ENCODE data around the gene F13A1. TPM values are rescaled to one million over a fixed set of nuclear protein-coding genes. Genes with fewer than 3 reads are reported as not detected.

F13A1 gene
- total RNA-seq (2014; rRNA removed; shearing (Covaris generic)), result 0.03 TPM in 1 of 2 replicates, not detected in the other
- not detected in 2 replicates for polyA plus RNA-seq (2015; cell fraction: cytosol; rRNA removed)
- polyA plus RNA-seq (2015; cell fraction: nucleus; rRNA removed), result not detected in 2 replicates

DNA sequence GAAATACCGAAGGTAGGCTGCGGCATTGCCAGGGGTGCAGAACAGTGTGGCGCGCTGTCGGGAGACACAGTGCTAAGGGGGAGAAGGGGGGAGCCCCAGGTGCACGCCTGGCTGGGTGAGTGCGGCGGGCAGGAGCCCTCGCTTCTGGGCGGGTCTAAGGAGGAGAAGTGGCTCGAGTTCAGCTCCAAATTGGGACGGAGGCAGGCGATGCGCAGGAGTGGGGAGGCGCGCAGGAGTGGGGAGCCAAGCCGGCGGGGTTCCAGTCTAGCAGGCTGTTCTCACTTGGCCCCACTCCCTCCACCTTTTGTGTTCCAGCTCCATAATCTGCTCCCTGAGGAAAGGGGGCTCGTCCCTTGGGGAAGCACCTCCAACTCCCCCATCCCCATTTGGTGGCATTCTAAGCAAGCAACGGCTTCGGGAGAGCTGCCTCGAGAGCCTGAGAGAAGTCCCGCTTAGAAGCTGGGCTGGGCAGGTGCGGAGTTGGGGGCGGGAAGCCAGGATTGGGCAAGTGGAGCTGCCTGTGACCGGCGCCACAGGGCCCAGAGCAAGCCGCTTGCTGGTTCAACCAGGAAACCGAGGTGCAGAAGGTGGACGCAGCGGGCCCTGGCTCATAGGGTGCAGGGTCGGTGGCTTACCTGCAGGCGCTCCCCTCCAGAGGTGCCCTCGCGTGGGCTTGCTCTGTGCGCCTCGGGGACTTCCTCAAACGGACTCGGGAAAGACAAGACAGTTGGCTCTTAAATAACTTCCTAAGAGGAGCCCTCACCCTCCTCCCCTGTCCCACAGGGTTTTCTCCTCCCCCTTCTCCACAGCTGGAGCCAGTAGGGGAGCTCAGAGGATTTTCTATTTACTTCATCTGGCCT lies at the start of gene F13A1:
TSS of gene F13A1 (minus strand) at position 711 of the 860 bp plus-strand sequence. CDS start 1,998 bp downstream, outside the sequence.
- no peak for DNase-seq (ENCODE audit: low read depth, low spot score)
- in situ Hi-C loops (cut with HindIII; ENCODE audit: low pct_unique_long_range_greater_than_20kb, low sequenced_read_pairs), result no loop called here

DNA sequence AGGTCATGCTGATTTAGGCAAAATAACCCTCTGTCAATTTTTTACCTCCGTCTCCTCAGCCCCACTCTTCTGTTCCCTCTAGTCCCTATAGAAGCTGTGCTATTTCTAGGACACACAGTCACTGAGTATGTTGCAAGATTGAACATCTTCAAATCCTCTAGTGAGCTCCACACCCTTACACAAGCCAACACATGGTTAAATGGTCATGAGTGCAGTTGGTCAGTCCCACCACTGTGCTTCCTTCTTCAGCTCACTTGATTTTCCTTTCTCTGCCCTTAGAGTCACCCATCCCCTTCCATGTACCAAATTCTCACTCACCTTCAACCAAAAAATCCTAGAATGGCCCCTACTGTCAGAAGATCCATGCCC lies 48.2 kb upstream of the F13A1 start:
- in situ Hi-C loops (cut with HindIII; ENCODE audit: low pct_unique_long_range_greater_than_20kb, low sequenced_read_pairs), result no loop called here
- no peak for DNase-seq (ENCODE audit: low read depth, low spot score)

- no peak for DNase-seq (ENCODE audit: low read depth, low spot score)
- in situ Hi-C loops (cut with HindIII; ENCODE audit: low pct_unique_long_range_greater_than_20kb, low sequenced_read_pairs), result no loop called here
These were observed 47.7 kb upstream of the F13A1 start for GRCh38 chr6:6368040-6368683.

GRCh38 chr6:6366803-6367202 lies 46.3 kb upstream of the F13A1 start:
- DNase-seq (ENCODE audit: low read depth, low spot score), result no peak
- in situ Hi-C loops (cut with HindIII; ENCODE audit: low pct_unique_long_range_greater_than_20kb, low sequenced_read_pairs), result no loop called here

- no peak for DNase-seq (ENCODE audit: low read depth, low spot score)
- in situ Hi-C loops (cut with HindIII; ENCODE audit: low pct_unique_long_range_greater_than_20kb, low sequenced_read_pairs), result no loop called here
These were observed 44.8 kb upstream of the F13A1 start for GRCh38 chr6:6365242-6365641.

- DNase-seq (ENCODE audit: low read depth, low spot score), result no peak
- in situ Hi-C loops (cut with HindIII; ENCODE audit: low pct_unique_long_range_greater_than_20kb, low sequenced_read_pairs), result no loop called here
These were observed 41.8 kb upstream of the F13A1 start for GRCh38 chr6:6362056-6362840.

DNA sequence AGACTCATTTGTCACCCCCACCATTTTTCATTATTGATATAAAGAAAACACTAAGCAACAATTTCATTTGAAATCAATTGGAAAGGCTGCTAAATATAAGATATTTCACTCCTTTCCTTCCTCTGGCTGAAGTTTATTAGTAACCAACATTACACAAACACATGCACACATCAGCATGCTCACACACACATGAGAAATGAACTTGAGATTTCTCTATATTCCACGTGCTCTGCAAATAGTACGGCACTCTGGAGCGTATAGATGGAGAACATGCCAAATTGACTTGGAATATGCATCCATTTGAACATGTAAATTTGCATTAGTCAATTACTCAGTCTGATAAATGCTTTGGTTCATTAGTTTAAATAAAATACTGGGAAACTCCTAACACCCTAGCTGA lies 37.1 kb upstream of the F13A1 start:
- DNase-seq (ENCODE audit: low read depth, low spot score), result no peak
- in situ Hi-C loops (cut with HindIII; ENCODE audit: low pct_unique_long_range_greater_than_20kb, low sequenced_read_pairs), result no loop called here

- in situ Hi-C loops (cut with HindIII; ENCODE audit: low pct_unique_long_range_greater_than_20kb, low sequenced_read_pairs), result no loop called here
- DNase-seq (ENCODE audit: low read depth, low spot score), result no peak
These were observed 36.6 kb upstream of the F13A1 start for GRCh38 chr6:6357032-6357431.

DNA sequence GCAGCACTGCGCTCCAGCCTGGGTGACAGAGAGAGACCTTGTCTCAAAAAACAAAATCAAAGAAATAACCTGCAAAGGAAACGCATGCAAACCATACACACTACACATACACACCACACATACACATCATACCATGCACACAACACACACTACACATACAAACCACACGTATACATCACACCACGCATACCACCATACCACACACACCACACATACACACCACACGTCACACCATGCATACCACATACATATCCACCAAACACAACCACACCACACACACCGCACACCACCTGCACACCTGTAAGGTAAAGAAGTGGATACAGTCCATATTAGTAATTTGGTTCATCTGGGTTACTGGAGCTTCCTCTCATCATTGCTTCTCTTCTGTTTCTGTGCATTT lies 32.3 kb upstream of the F13A1 start:
- in situ Hi-C loops (cut with HindIII; ENCODE audit: low pct_unique_long_range_greater_than_20kb, low sequenced_read_pairs), result no loop called here
- no peak for DNase-seq (ENCODE audit: low read depth, low spot score)

DNA sequence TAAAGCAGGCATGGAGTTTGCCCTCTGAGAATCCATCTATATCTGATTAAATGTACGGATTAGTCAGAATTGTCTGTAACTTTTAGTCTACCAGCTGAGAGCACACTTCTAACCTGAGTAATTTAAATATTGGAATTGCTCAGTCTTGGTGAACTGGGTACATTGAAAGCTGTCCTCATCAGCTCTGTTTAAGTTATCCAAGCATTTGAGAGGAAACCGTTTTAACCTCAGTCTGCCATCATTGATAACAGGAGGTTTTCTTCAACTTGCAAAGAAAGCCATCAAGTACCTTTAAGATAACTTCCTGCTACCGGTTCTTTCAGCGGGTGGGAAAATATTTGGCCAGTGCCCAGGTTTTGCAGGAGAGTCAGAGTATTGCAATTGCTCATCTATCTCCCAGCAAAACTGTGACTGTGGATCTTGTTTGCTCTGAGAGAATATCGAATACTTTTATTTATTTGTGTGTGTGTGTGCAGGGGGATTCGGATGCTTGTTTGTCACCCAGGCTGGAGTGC lies 31.1 kb upstream of the F13A1 start:
- no peak for DNase-seq (ENCODE audit: low read depth, low spot score)
- in situ Hi-C loops (cut with HindIII; ENCODE audit: low pct_unique_long_range_greater_than_20kb, low sequenced_read_pairs), result no loop called here

GRCh38 chr6:6350696-6351095 lies 30.2 kb upstream of the F13A1 start:
- in situ Hi-C loops (cut with HindIII; ENCODE audit: low pct_unique_long_range_greater_than_20kb, low sequenced_read_pairs), result no loop called here
- DNase-seq (ENCODE audit: low read depth, low spot score), result no peak

DNA sequence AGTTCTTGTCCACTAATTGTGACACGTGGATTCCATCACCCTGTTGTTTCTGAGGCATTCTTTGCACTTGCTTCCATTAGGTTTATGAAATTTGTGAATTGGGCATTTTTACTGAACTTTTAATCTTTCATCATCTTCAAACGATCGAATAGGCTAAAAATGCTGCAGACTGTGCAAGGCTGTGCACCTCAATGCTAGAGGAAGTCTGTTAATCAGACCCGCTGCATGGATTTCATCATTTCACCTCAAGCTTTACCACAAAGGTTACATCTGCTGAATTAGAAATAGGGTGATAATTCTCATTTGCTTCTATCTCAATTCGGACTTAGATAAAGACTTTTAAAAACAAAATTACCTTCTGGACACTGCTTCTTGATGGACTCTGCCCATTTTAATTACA lies 27.8 kb upstream of the F13A1 start:
- in situ Hi-C loops (cut with HindIII; ENCODE audit: low pct_unique_long_range_greater_than_20kb, low sequenced_read_pairs), result no loop called here
- DNase-seq (ENCODE audit: low read depth, low spot score), result no peak

- no peak for DNase-seq (ENCODE audit: low read depth, low spot score)
- in situ Hi-C loops (cut with HindIII; ENCODE audit: low pct_unique_long_range_greater_than_20kb, low sequenced_read_pairs), result no loop called here
These were observed 26.1 kb upstream of the F13A1 start for GRCh38 chr6:6346427-6347023.

DNA sequence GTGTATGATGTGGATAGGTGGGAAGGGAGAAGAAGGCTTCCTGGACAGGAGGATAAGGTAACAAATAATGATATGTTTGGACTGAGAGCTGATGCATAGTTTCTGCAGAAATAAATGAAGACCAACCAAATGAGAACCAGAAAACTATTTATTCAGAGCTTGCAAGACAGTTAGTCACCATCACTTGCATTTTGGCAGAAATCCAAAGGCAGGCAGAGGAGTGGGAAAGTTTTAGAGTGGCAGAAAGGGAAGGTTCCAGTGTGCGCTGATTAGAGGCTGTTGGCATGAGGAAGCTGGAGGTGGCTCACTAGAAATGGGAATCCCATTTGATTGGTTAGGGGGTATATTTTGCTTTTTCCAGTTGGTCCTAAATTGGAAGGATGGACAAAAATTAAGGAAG lies 13.0 kb upstream of the F13A1 start:
- DNase-seq (ENCODE audit: low read depth, low spot score), result no peak

GRCh38 chr6:6332811-6333244 lies 12.4 kb upstream of the F13A1 start:
- DNase-seq (ENCODE audit: low read depth, low spot score), result no peak
- in situ Hi-C loops (cut with HindIII; ENCODE audit: low pct_unique_long_range_greater_than_20kb, low sequenced_read_pairs), result no loop called here

More for the DNA sequence above, 13.0 kb upstream of the F13A1 start:
- in situ Hi-C loops (cut with HindIII; ENCODE audit: low pct_unique_long_range_greater_than_20kb, low sequenced_read_pairs), result no loop called here

DNA sequence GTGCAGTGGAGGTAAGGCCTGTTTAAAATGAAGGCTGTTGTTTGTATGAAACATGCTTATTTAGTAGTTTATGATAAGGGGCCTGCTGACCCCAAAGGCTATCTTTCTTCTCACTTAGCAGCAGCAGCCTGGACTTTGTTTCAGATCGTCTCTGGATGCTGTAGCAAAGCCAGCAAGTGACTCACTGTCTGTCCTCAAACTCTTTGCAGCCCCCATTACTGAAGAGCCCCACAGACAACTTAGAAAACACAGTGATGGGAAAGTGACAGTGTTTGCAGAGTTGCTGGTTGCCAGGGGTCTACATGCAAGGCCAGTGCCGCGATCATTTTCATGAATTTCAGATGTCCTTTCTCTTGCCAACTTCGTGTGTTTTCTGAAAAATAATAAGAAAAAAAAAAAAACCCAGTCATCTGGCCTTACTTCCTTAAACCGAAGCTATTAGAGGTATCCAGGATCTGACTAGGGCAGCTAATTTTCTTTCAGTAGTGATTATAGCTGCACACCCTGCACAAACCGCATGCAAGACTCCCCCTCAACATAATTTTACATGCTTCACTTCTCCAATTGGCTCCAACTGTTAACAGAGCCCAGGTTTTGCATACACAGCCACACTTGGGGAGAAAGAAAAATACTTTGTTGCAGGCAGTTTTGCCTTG lies 11.6 kb upstream of the F13A1 start:
- no peak for DNase-seq (ENCODE audit: low read depth, low spot score)
- in situ Hi-C loops (cut with HindIII; ENCODE audit: low pct_unique_long_range_greater_than_20kb, low sequenced_read_pairs), result no loop called here

DNA sequence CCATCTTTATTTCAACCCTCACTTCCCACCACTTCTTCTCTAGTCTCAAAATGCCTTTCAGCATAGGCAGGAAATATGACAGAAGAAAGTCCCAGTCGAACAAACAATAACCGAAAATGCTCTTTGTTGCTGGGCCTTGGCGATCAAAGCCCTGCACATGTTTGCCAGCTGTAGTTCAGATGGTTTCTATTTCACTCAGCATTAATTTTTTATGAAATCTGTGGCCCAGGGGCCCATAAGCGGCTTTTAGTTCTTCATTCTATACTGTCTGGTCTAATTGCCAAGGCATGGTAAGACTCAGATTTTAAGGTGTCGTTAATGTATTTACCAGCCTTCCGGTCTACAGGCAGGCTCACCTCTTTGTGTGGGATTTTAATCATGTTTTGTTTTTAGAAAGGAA lies 10.9 kb upstream of the F13A1 start:
- no peak for DNase-seq (ENCODE audit: low read depth, low spot score)
- in situ Hi-C loops (cut with HindIII; ENCODE audit: low pct_unique_long_range_greater_than_20kb, low sequenced_read_pairs), result no loop called here

Measured in SK-MEL-5 (cell line).